ENCODE results near the gene RPAP2.
"Not testable (repeated sequence)": the region's sequence is repeated elsewhere in the genome, so short reads cannot be mapped to it uniquely, and the experiment has no call there.

The RPAP2 gene

DNA sequence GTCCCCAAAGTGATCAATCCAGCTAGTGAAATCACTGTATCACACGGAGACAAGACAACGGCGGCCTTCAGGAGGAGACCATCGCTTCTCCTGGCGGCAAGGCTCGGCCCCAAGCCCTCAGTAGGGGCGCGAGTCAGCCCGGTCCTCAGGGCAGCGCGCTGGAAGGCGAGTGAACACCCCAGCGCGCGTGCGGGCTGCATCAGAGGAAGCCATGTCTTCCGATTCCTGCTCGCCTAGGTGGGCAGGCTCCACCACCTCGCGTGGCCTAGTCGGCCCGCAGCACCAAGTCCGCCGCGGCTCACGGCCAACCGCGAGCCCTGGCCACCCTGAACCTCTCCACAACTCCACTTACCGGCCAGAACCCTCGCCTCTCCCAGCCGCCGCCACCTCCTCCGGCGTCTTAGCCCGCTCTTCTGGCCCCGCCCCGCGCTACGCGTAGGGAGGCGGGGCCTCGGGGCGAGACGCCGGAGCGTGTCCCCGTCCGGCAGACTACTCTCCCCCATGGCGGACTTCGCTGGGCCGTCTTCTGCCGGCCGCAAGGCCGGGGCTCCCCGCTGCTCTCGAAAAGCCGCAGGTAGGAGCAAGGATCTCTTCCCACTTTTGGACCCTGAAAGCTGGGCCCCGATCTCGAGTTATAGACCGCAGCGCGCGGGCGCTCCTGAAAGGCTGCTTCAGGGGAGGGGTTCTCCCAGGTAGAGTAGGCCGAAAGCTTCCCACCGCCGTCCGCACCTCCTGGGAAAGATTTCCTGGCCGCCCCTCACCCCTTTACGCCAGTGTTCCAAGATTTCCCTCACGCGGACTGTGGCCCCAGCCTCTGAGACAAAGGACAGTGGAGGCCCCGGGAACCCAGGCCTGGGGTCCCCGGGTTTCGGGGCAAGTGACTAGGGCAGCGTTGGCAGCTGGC lies at the start of gene RPAP2, which contains the start of gene GLMN:
TSS of gene RPAP2 (plus strand) at position 487 of the 904 bp plus-strand sequence. CDS start at position 502, 15 bp downstream.
TSS of gene GLMN (minus strand) at position 415 of the 904 bp plus-strand sequence. CDS start 988 bp downstream, outside the sequence.
- peak; percentile 84 for DNase-seq

DNA sequence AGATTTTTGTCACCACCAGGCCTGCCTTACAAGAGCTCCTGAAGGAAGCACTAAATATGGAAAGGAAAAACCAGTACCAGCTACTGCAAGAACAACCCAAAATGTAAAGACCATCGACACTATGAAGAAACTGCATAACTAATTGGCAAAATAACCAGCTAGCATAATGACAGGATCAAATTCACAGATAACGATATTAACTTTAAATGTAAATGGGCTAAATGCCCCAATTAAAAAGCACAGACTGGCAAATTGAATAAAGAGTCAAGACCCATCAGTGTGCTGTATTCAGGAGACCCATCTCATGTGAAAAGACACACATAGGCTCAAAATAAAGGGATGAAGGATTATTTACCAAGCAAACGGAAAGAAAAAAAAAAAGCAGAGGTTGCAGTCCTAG lies 44.1 kb upstream of the RPAP2 start:
- not testable (repeated sequence) for DNase-seq

GRCh38 chr1:92259350-92259749 lies 39.5 kb upstream of the RPAP2 start:
- DNase-seq, result no peak

GRCh38 chr1:92262516-92262915 lies 36.3 kb upstream of the RPAP2 start:
- no peak for DNase-seq

GRCh38 chr1:92273039-92273438 lies 25.8 kb upstream of the RPAP2 start:
- no peak for DNase-seq

- DNase-seq, result no peak
Measured at GRCh38 chr1:92274939-92275338, 23.9 kb upstream of the RPAP2 start.

DNA sequence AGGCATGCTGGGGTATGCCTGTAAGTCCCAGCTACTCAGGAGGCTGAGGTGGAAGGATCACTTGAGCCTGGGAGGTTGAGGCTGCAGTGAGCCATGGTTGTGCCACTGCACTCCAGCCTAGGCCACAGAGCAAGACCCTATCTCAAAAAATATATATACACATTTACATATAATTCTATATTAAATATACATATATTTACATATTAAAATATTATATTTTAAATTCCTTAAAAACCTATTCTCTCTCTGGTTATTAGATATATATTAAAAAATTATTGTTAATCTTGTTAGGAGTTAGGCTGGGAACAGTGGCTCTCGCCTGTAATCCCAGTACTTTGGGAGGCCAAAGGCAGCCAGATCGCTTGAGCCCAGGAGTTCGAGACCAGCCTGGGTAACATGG lies 22.8 kb upstream of the RPAP2 start:
- DNase-seq, result no peak

DNA sequence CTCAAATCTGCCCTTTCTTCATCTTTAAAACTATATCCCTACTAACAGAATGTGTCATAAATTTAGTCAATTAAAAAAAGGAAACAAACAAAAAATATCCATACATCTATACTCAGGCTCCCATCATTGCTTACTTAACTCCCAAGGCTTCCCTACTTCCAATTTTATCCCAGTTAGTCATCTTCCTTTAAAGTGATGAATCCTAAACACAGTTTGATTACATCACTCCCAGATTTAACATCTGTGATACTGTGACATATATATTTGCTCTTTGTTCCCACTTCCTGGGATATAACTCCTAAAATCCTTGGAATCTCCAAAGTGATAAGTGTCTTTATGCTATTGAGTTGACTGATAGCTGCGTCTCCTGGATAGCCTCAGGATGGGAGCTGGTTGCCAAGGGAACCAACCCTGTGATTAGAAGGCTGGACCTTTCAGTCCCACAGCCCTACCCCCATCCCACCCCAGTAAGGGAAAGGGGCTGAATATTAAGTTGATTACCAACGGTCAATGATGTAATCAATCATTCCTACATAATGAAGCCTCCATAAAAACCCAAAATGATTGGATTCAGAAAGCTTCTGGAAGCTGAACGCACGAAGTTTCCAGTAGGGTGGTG lies 21.6 kb upstream of the RPAP2 start:
- DNase-seq, result no peak

DNA sequence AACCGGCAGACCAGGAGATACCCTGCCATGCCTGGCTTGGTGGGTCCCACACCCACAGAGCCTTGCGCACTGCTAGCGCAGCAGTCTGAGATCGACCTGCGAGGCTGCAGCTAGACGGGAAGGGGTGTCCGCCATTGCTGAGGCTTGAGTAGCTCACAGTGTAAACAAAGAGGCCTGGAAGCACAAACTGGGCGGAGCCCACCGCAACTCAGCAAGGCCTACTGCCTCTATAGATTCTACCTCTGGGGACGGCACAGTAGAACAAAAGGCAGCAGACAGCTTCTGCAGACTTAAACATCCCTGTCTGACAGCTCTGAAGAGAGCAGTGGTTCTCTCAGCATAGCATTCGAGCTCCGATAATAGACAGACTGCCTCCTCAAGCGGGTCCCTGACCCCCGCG lies 19.1 kb upstream of the RPAP2 start:
- not testable (repeated sequence) for DNase-seq

DNA sequence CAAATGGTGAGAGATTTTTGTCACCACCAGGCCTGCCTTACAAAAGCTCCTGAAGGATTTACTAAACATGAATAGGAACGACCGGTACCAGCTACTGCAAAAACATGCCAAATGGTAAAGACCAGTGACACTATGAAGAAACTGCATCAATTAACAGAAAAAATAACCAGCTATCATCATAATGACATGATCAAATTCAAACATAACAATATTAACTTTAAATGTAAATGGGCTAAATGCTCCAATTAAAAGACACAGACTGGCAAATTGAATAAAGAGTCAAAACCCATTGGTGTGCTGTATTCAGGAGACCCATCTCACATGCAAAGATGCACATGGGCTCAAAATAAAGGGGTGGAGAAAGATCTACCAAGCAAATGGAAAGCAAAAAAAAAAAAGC lies 17.4 kb upstream of the RPAP2 start:
- not testable (repeated sequence) for DNase-seq

DNA sequence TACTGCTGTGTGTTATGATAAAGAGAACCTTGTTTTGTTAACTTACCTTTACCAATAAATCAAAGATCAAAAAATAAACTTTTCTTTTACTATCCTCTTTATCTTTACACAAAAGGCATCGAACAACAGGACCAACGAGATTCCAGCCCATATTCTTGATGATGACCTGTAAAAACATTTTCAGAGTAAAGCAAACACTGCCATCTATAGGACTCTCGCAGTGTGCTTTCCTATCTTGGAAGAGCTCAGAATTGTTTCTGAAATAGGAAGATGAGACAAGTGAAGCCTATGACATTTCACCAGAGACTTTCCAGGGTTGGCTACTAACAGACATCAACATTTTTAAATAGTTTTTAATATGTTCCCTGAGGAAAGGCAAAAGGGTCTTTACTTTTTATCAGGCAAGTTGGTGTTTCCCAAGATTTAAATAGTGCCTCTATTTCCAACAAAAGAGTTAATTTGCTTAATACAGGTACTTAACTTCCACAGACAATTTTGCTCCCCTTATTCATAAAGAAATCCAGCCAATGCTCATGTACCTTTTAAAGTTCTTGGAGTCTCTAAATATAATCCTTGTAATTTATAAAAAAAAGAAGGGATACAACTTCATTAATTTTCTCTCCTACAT lies 7.4 kb upstream of the RPAP2 start:
- no peak for DNase-seq

- no peak for DNase-seq
Measured at GRCh38 chr1:92298213-92298572, 666 bp upstream of the RPAP2 start.

GRCh38 chr1:92299477-92300150 lies 755 bp downstream of the RPAP2 start:
- DNase-seq, result no peak

- DNase-seq, result no peak
Measured at GRCh38 chr1:92301021-92301420, 2.2 kb downstream of the RPAP2 start.

DNA sequence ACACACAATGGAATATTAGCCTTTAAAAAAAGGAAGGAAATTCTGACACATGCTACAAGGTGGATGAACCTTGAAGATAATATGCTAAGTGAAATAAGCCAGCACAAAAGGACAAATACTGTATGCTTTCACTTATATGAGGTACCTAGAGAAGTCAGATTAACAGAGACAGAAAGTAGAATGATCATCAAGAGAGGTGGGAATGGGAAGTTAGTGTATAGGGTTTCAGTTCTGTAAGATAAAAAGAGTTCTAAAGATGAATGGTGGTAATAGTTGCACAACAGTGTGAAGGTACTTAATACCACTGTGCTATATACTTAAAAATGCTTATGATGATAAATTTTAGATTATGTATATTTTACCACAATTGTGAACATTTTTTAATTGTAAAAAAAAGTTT lies 7.2 kb downstream of the RPAP2 start:
- no peak for DNase-seq

DNA sequence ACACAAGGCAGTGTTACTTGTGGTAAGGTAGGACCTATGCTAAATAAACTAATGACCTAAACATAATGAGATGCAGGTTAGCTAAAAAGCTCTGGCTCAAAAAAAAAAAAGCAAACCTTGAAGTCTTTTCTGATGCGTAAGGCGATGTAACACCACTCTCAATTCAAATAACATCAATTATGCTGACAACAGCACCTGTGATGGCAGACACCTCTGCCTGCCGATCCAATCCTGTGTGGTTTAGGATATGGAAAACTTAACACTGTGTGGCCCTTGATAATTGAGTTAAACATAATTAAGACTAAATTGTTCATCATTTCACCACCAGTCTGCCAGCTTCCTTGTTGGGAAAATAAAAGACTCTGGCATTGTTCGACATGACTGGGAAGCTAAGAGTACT lies 9.1 kb downstream of the RPAP2 start:
- no peak for DNase-seq

DNA sequence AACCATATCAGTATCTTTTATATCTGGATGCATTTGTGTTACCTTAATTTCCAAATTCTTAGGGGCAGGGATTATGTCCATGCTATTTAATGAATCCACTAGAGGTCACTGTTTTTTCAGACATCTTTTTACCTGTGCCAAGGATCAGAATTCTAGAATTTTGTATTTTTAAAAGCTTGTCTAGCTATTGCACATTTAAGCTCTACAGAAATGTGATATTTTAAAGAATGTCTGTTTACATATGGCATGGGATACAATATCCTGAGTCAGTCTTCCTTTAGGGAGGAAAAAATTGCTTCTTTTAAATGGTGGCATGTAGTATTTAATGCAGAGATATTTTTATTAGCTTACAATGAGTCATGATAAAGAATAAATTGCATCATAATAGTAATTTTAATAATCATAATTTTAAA lies 11.3 kb downstream of the RPAP2 start:
- DNase-seq, result no peak

- no peak for DNase-seq
Measured at GRCh38 chr1:92314024-92314423, 15.2 kb downstream of the RPAP2 start.

DNA sequence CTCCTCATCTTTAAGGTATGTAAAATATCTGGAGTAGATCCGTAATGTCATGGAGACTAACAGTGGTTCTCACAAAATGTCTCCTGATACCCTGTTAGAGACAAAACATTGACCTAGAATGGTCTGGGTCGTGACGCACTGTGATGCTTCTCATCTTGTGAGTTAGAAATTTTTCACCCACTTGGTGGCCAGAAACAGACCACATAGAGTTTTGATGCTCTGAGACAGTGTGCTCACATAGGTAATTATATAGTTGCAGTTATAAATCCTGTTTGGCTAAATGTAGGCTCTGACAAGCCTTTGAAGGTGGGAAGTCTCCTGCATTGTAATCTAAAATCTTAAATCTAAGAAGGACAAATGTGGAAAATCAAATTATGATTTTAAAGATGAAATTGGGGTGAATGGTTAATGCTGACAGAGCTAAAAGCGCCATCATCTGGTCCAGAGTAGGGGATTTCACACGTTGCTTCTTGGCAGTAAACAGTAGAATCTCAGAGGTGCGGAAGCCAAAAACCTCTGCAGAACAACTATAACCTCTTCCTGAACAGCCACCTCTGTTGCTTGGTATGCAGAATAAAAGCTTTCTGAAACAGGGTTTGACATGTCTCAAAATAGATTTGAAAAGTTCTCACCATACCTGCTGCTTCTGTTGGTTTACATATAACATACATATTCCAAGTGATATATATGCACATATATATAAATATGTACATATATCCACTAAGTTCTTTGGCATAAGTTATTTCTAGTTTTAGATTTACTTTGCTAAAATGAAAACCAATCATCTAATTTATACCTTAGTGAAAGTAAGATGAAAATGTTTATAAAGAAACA lies 17.1 kb downstream of the RPAP2 start:
- no peak for DNase-seq

- no peak for DNase-seq
Measured at GRCh38 chr1:92317836-92318493, 19.1 kb downstream of the RPAP2 start.
